ENCODE results near the gene RPTOR.

Gene RPTOR

GRCh38 chr17:80613732-80614071 is 69.1 kb downstream of the RPTOR start:
- H3K18ac ChIP-seq (ENCODE audit: low read length): no peak overlapping the region
- no peak overlapping the region for H3K27ac ChIP-seq (ENCODE audit: low read depth, low read length)
- H3K4me3 ChIP-seq (ENCODE audit: low read length): no peak overlapping the region
- no peak for DNase-seq
- H2BK15ac ChIP-seq (replicated peaks; ENCODE audit: low read depth): no peak overlapping the region
- H3K27me3 ChIP-seq (ENCODE audit: insufficient read depth, low read length, poor library complexity): no peaks in the 10 kb centered on the region
- H4K5ac ChIP-seq (ENCODE audit: low read length): no peak overlapping the region
- no peak overlapping the region for H2BK5ac ChIP-seq (ENCODE audit: low read length)
- H3K56ac ChIP-seq (ENCODE audit: low read length): no peak overlapping the region
- peaks cover 30% of the 10 kb centered on the region for H3K79me1 ChIP-seq (ENCODE audit: low read length)
- no peak overlapping the region for H3K23ac ChIP-seq (ENCODE audit: low read length)
- no peaks in the 10 kb centered on the region for H3K36me3 ChIP-seq (ENCODE audit: control insufficient read depth, insufficient read depth, low read length)
- no peak overlapping the region for H2BK120ac ChIP-seq (ENCODE audit: low read depth, low read length)
- no peak overlapping the region for H3K4me2 ChIP-seq (ENCODE audit: low read length)
- H3K4ac ChIP-seq (ENCODE audit: low read depth, low read length): no peak overlapping the region
- no peak overlapping the region for H4K8ac ChIP-seq (ENCODE audit: low read depth, low read length)
- peaks cover 2% of the 10 kb centered on the region for H3K4me1 ChIP-seq (ENCODE audit: control insufficient read depth, low read depth, low read length)
- no CpG with 5 or more reads among the region's 12 CpGs for WGBS (ENCODE audit: extremely low coverage, insufficient coverage, low lambda C conversion rate)
- no peak overlapping the region for H3K9ac ChIP-seq (ENCODE audit: low read length)
- peaks cover 31% of the 10 kb centered on the region for H3K79me2 ChIP-seq (ENCODE audit: control insufficient read depth, insufficient read depth, low read length)
- H2AK5ac ChIP-seq (ENCODE audit: low read length): no peak overlapping the region

- H3K9ac ChIP-seq (ENCODE audit: low read length): no peak overlapping the region
- peaks cover 31% of the 10 kb centered on the region for H3K79me1 ChIP-seq (ENCODE audit: low read length)
- no peaks in the 10 kb centered on the region for H3K36me3 ChIP-seq (ENCODE audit: control insufficient read depth, insufficient read depth, low read length)
- H3K23ac ChIP-seq (ENCODE audit: low read length): no peak overlapping the region
- H4K5ac ChIP-seq (ENCODE audit: low read length): no peak overlapping the region
- H3K79me2 ChIP-seq (ENCODE audit: control insufficient read depth, insufficient read depth, low read length): peaks cover 30% of the 10 kb centered on the region
- peaks cover 9% of the 10 kb centered on the region for H3K4me1 ChIP-seq (ENCODE audit: control insufficient read depth, low read depth, low read length)
- H3K56ac ChIP-seq (ENCODE audit: low read length): no peak overlapping the region
- WGBS (ENCODE audit: extremely low coverage, insufficient coverage, low lambda C conversion rate): no CpG with 5 or more reads among the region's 12 CpGs
- H3K4me3 ChIP-seq (ENCODE audit: low read length): no peak overlapping the region
- H3K27ac ChIP-seq (ENCODE audit: low read depth, low read length): no peak overlapping the region
- H3K27me3 ChIP-seq (ENCODE audit: insufficient read depth, low read length, poor library complexity): no peaks in the 10 kb centered on the region
- no peak overlapping the region for H3K4ac ChIP-seq (ENCODE audit: low read depth, low read length)
- no peak overlapping the region for H3K18ac ChIP-seq (ENCODE audit: low read length)
- no peak overlapping the region for H2BK120ac ChIP-seq (ENCODE audit: low read depth, low read length)
- H2BK15ac ChIP-seq (replicated peaks; ENCODE audit: low read depth): no peak overlapping the region
- H3K4me2 ChIP-seq (ENCODE audit: low read length): no peak overlapping the region
- H2BK5ac ChIP-seq (ENCODE audit: low read length): no peak overlapping the region
- no peak overlapping the region for H2AK5ac ChIP-seq (ENCODE audit: low read length)
- no peak for DNase-seq
- no peak overlapping the region for H4K8ac ChIP-seq (ENCODE audit: low read depth, low read length)
These were observed 69.9 kb downstream of the RPTOR start for GRCh38 chr17:80614332-80615047.

GRCh38 chr17:80615376-80615775 is 70.7 kb downstream of the RPTOR start:
- no CpG with 5 or more reads among the region's 4 CpGs for WGBS (ENCODE audit: extremely low coverage, insufficient coverage, low lambda C conversion rate)
- no peak overlapping the region for H3K4me2 ChIP-seq (ENCODE audit: low read length)
- H4K5ac ChIP-seq (ENCODE audit: low read length): no peak overlapping the region
- H3K18ac ChIP-seq (ENCODE audit: low read length): no peak overlapping the region
- no peak overlapping the region for H2BK15ac ChIP-seq (replicated peaks; ENCODE audit: low read depth)
- H3K79me1 ChIP-seq (ENCODE audit: low read length): peaks cover 26% of the 10 kb centered on the region
- H2AK5ac ChIP-seq (ENCODE audit: low read length): no peak overlapping the region
- H3K36me3 ChIP-seq (ENCODE audit: control insufficient read depth, insufficient read depth, low read length): no peaks in the 10 kb centered on the region
- peaks cover 10% of the 10 kb centered on the region for H3K4me1 ChIP-seq (ENCODE audit: control insufficient read depth, low read depth, low read length)
- no peak overlapping the region for H2BK120ac ChIP-seq (ENCODE audit: low read depth, low read length)
- no peak overlapping the region for H3K27ac ChIP-seq (ENCODE audit: low read depth, low read length)
- no peak overlapping the region for H3K4ac ChIP-seq (ENCODE audit: low read depth, low read length)
- no peaks in the 10 kb centered on the region for H3K27me3 ChIP-seq (ENCODE audit: insufficient read depth, low read length, poor library complexity)
- no peak overlapping the region for H4K8ac ChIP-seq (ENCODE audit: low read depth, low read length)
- no peak for DNase-seq
- H3K56ac ChIP-seq (ENCODE audit: low read length): no peak overlapping the region
- no peak overlapping the region for H3K23ac ChIP-seq (ENCODE audit: low read length)
- H2BK5ac ChIP-seq (ENCODE audit: low read length): no peak overlapping the region
- H3K9ac ChIP-seq (ENCODE audit: low read length): no peak overlapping the region
- H3K79me2 ChIP-seq (ENCODE audit: control insufficient read depth, insufficient read depth, low read length): peaks cover 27% of the 10 kb centered on the region
- no peak overlapping the region for H3K4me3 ChIP-seq (ENCODE audit: low read length)

GRCh38 chr17:80616705-80617104 is 72.1 kb downstream of the RPTOR start:
- no peak overlapping the region for H3K18ac ChIP-seq (ENCODE audit: low read length)
- H3K79me1 ChIP-seq (ENCODE audit: low read length): peaks cover 24% of the 10 kb centered on the region
- no peaks in the 10 kb centered on the region for H3K27me3 ChIP-seq (ENCODE audit: insufficient read depth, low read length, poor library complexity)
- H3K56ac ChIP-seq (ENCODE audit: low read length): no peak overlapping the region
- no peak overlapping the region for H3K4me2 ChIP-seq (ENCODE audit: low read length)
- no peak overlapping the region for H2BK120ac ChIP-seq (ENCODE audit: low read depth, low read length)
- no peak overlapping the region for H2BK15ac ChIP-seq (replicated peaks; ENCODE audit: low read depth)
- no peak overlapping the region for H4K8ac ChIP-seq (ENCODE audit: low read depth, low read length)
- H3K27ac ChIP-seq (ENCODE audit: low read depth, low read length): no peak overlapping the region
- no peak overlapping the region for H2AK5ac ChIP-seq (ENCODE audit: low read length)
- no peaks in the 10 kb centered on the region for H3K36me3 ChIP-seq (ENCODE audit: control insufficient read depth, insufficient read depth, low read length)
- H4K5ac ChIP-seq (ENCODE audit: low read length): no peak overlapping the region
- WGBS (ENCODE audit: extremely low coverage, insufficient coverage, low lambda C conversion rate): no CpG with 5 or more reads among the region's 6 CpGs
- no peak overlapping the region for H3K23ac ChIP-seq (ENCODE audit: low read length)
- H3K79me2 ChIP-seq (ENCODE audit: control insufficient read depth, insufficient read depth, low read length): peaks cover 27% of the 10 kb centered on the region
- peaks cover 14% of the 10 kb centered on the region for H3K4me1 ChIP-seq (ENCODE audit: control insufficient read depth, low read depth, low read length)
- no peak overlapping the region for H2BK5ac ChIP-seq (ENCODE audit: low read length)
- no peak for DNase-seq
- H3K9ac ChIP-seq (ENCODE audit: low read length): no peak overlapping the region
- no peak overlapping the region for H3K4me3 ChIP-seq (ENCODE audit: low read length)
- no peak overlapping the region for H3K4ac ChIP-seq (ENCODE audit: low read depth, low read length)

- H3K4ac ChIP-seq (ENCODE audit: low read depth, low read length): no peak overlapping the region
- DNase-seq: no peak
- no peak overlapping the region for H3K9ac ChIP-seq (ENCODE audit: low read length)
- H2BK120ac ChIP-seq (ENCODE audit: low read depth, low read length): no peak overlapping the region
- H3K4me1 ChIP-seq (ENCODE audit: control insufficient read depth, low read depth, low read length): peaks cover 19% of the 10 kb centered on the region
- H3K36me3 ChIP-seq (ENCODE audit: control insufficient read depth, insufficient read depth, low read length): no peaks in the 10 kb centered on the region
- peaks cover 16% of the 10 kb centered on the region for H3K79me1 ChIP-seq (ENCODE audit: low read length)
- H3K4me2 ChIP-seq (ENCODE audit: low read length): no peak overlapping the region
- no peak overlapping the region for H4K8ac ChIP-seq (ENCODE audit: low read depth, low read length)
- no CpG with 5 or more reads among the region's 9 CpGs for WGBS (ENCODE audit: extremely low coverage, insufficient coverage, low lambda C conversion rate)
- no peak overlapping the region for H3K4me3 ChIP-seq (ENCODE audit: low read length)
- no peak overlapping the region for H2BK15ac ChIP-seq (replicated peaks; ENCODE audit: low read depth)
- no peak overlapping the region for H3K56ac ChIP-seq (ENCODE audit: low read length)
- no peak overlapping the region for H3K27ac ChIP-seq (ENCODE audit: low read depth, low read length)
- H2AK5ac ChIP-seq (ENCODE audit: low read length): no peak overlapping the region
- H2BK5ac ChIP-seq (ENCODE audit: low read length): no peak overlapping the region
- no peak overlapping the region for H4K5ac ChIP-seq (ENCODE audit: low read length)
- H3K79me2 ChIP-seq (ENCODE audit: control insufficient read depth, insufficient read depth, low read length): peaks cover 21% of the 10 kb centered on the region
- H3K27me3 ChIP-seq (ENCODE audit: insufficient read depth, low read length, poor library complexity): no peaks in the 10 kb centered on the region
- H3K18ac ChIP-seq (ENCODE audit: low read length): no peak overlapping the region
- H3K23ac ChIP-seq (ENCODE audit: low read length): no peak overlapping the region
These were observed 73.7 kb downstream of the RPTOR start for GRCh38 chr17:80618304-80618703.

All from mesendoderm (in vitro differentiated cells).